Measurements from ENCODE around the gene GPN2.
"Not testable (repeated sequence)": the region's sequence is repeated elsewhere in the genome, so short reads cannot be mapped to it uniquely, and the experiment has no call there.

Gene GPN2

DNA sequence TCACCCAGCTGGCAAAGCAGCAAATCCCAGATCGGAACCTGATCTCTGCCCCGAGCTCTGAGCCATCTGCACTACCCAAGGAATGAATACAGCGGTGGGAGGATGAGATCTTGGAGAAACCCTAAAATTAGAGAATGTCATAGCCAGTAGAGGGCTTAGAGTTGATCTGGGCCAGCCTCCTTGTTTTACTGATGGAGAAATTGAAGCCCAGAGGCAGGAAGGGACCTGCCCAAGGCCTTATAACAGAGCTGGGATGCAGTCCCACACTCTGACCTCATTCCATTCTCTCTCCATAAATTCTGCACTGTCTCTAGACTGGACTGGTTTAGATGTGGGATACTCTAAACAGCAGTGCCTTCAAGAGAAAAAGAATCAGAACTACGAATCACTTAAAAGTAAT is 31.9 kb downstream of the GPN2 start:
- DNase-seq (ENCODE audit: low read depth in 2 of 2), result no peak

- no peak for DNase-seq (ENCODE audit: low read depth in 2 of 2)
These were observed 32.5 kb downstream of the GPN2 start for GRCh38 chr1:26857473-26858060.

DNA sequence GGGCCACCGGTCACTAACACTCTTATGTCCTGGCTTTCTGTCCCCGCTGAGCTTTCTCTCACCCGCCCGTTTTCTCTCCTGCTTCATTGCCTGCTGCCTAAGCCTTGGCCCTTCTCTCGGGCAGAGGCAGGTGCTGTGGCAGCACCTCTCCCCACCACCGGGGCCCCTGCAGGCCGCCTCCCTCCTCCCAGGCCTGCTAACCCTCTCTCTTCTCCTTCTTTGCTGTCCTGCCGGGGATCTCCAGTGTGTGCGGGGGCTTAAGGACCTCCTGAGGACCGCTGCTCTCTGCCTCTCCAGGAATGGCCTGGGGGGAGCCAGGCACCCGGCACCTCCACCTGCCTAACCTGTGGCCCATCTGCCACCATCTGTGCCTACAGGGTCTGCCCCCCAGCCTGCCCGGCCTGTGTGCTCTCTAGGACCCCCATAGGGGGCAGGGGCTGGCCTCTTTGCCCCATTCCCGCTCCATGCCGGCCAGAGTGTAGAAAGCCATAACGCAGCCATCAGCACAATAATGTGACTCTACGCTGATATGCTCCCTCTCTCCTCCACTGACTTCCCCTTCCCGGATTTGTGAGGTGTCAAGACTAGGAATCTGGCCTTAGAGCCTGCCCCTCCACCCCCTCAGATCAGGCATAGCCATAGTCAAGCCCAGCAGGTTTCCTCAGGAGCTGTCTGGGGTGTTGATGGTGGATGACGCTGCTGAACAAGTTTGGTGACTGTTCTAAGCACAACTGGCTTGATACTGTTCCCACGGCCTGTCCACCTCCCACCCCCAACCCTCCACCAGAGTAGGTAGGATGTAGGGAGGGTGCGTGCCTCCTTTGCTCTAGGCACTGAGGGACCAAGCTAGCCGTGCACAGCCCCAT is 33.2 kb downstream of the GPN2 start:
- no peak for DNase-seq (ENCODE audit: low read depth in 2 of 2)

- DNase-seq (ENCODE audit: low read depth in 2 of 2), result no peak
These were observed 33.9 kb downstream of the GPN2 start for GRCh38 chr1:26856181-26856580.

- DNase-seq (ENCODE audit: low read depth in 2 of 2), result no peak
These were observed 34.4 kb downstream of the GPN2 start for GRCh38 chr1:26855636-26856035.

DNA sequence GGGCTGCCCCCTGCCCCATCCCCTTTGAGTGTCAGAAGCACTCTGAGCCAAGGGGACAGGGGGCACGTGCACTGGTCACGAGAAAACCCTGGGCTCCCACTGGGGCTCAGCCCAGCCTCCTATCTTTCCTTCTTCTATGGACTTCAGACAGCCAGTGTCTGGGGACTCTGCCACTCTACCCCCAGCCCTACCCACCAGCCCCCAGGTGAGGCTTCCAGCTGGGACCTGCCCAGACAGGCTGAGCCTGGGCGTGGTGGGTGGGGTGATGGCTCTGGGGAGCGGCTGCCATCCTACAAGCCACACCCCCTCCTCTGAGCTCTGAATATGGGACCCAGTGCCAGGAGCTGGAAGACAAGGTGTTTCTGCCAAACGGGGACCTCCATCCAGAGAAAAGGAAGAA is 35.2 kb downstream of the GPN2 start:
- DNase-seq (ENCODE audit: low read depth in 2 of 2), result no peak

DNA sequence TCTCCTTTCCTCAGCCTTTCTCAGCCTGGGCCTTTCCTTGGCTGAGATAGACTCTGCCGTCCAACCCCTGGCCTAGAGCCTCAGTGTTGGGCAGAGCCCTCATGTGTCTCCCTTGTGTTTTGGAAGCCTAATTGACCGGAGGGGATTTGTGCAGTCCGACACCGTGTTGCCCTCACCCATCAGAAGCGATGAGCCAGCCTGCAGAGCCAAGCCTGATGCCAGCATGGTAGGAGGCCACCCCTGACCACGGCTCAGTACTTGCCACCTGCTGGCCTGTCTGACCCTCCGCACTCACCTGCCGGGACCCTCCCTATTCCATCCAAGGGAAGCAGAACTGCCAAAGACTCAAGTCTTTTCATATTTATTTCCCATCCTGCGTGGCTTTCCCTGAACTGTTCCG is 36.5 kb downstream of the GPN2 start:
- no peak for DNase-seq (ENCODE audit: low read depth in 2 of 2)

DNA sequence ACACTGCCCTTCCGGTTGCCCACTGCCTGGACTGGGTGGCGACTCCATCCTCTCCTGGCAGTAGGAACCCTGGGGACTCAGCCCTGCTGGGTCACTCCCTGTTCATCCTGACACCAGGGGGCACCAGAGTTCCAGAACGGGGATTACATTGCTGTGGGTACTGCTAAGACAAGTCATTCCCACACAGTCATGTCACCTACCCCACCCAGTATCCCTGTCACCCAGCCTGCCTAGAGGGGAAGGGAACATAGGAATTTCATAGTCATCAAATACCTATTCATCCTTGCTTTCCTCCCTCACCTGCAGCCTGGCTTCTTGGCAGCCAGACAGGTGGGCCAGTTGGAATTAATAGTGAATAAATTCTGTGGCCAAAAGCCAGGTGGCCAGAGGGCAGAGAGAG is 36.9 kb downstream of the GPN2 start:
- peak; percentile 73 to 74 for DNase-seq (ENCODE audit: low read depth in 2 of 2)

- DNase-seq (ENCODE audit: low read depth in 2 of 2), result no peak
These were observed 37.4 kb downstream of the GPN2 start for GRCh38 chr1:26852701-26853100.

GRCh38 chr1:26851106-26851684 is 38.9 kb downstream of the GPN2 start:
- no peak for DNase-seq (ENCODE audit: low read depth in 2 of 2)

GRCh38 chr1:26848941-26849774 is 40.9 kb downstream of the GPN2 start:
- DNase-seq (ENCODE audit: low read depth in 2 of 2), result no peak

GRCh38 chr1:26848499-26848898 is 41.6 kb downstream of the GPN2 start:
- DNase-seq (ENCODE audit: low read depth in 2 of 2), result no peak

DNA sequence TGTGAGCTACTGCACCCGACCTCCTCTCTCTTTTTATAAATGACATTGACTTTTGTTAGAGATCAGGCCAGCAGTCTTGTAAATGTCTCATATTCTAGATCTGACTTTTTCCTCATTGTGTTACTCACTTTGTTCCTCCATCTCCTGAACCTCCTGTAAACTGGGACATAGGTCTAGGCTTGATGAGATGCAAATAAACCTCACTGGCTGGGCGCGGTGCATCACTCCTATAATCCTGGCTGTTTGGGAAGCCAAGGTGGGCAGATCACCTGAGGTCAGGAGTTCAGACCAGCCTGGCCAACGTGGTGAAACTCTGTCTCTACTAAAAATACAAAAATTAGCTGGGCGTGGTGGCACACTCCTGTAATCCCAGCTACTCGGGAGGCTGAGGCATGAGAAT is 42.3 kb downstream of the GPN2 start:
- not testable (repeated sequence) for DNase-seq (ENCODE audit: low read depth in 2 of 2)

- no peak for DNase-seq (ENCODE audit: low read depth in 2 of 2)
These were observed 45.5 kb downstream of the GPN2 start for GRCh38 chr1:26844424-26845196.

DNA sequence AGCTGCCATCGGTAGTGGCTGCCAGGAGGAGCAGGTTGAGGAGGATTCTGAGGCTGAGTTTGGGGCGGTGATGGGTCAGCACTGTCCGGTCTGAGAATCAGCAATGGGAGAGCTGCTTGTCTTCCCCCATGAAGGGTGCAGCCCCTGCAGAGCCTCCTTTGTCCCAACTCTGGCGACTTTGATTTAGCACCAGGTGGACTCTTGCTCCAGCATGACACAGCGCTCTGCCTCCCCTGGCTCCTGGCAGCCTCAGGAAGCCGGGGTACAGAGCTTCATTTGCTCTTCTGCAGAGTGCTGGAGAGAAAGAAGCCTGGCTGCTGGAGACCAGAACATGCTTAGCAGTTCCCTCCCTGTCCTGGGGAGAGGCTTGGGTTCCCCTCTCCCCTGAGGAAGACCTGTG is 50.3 kb downstream of the GPN2 start:
- DNase-seq (ENCODE audit: low read depth in 2 of 2), result no peak

DNA sequence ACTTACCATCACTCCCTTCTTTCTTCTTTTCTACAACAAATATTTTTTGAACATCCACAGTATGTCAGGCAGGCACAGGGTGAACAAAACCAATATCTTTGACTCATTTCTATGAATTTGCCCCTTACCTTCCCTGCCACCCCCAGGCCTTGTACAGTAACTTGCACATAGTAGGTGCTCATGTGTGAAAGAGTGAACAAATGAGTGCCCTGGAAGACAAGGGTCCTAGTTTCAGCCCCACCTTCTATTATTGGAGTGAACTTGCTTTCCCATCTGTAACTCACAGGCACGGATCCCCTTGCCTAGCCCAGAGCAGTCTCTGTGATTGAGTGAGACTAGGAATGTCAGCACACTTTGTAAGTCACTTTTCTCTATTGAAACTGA is 50.8 kb downstream of the GPN2 start:
- DNase-seq (ENCODE audit: low read depth in 2 of 2), result no peak

DNA sequence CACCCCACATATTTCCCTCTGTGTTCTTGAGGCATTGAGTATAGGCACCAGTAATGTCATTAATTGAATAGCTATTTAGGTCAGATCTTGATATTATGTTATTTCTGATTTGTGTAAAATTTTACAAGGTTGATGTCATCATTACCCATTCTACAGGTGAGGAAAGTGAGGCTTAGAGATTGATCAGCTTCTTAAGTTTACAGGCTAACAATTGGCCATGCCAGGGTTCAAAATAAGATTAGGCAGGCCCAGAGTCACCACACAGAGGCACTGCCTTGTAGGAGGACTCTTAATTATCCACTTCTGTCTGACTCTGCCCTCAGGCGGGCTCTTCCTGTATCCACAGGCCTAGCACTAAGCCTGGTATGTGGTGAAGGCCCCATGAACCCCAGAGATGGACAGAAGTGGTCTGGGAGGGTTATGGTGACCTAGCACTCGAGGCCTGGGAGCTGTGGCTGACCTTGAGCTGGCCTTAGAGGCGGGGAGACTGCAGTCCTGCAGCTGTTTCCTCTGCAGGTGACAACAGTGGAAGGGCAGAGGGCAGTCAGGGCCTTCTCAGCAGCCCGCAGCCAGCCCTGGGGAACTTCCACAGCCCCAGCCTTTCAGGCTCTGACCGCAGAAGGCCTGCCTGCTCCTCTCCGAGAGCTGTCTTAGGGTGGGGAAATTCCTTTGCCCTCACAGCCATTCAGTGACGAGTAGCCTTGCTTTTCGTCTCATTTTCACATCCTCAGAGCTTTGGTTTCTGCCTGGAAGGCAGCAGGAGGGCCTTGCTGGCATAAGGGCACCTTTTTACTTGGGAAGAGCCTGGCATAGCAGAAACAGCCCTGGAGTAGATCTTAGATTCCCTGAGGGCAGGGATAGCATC is 51.4 kb downstream of the GPN2 start:
- DNase-seq (ENCODE audit: low read depth in 2 of 2), result peak in 1 of 2 donors; percentile 51

- DNase-seq (ENCODE audit: low read depth in 2 of 2), result not testable (repeated sequence)
These were observed 52.4 kb downstream of the GPN2 start for GRCh38 chr1:26837665-26838064.

GRCh38 chr1:26833432-26834405 is 56.4 kb downstream of the GPN2 start:
- peak; percentile 63 to 66 for DNase-seq (ENCODE audit: low read depth in 2 of 2)

All from activated CD4-positive, alpha-beta T cell treated with anti-CD3 and anti-CD28 coated beads for 24 hours (primary cell).